T-cell (primary cell): ENCODE measurements around the gene HHAT. TPM values are rescaled to one million over a fixed set of nuclear protein-coding genes. Genes with fewer than 3 reads are reported as not detected.

Experiments used
- ATAC-seq, 4 experiments: fragments of 200-7000 bp in 3 of 4; fragments of 150-1000 bp in 1 of 4; cut with Tn5 transposase; replicated peaks in 1 of 4; 1 replicate in 3 of 4; 2 replicates in 1 of 4; pipeline ENCODE4 v1.10.0; 2021; ENCODE audit warnings: moderate library complexity in 3 of 4, mild to moderate bottlenecking in 2 of 4, moderate number of reproducible peaks in 1 of 4
- CTCF ChIA-PET, 2 donors: fragments of 300-600 bp; sonication (Branson Sonifier 250); formaldehyde crosslinking; loops; one replicate each; lab custom pipeline; 2022; ENCODE audit warnings: antibody characterized with exemption in 2 of 2; lab: Charles Lee
- POLR2A ChIA-PET, 2 donors: fragments of 300-600 bp; sonication (Branson Sonifier 250); formaldehyde crosslinking; loops; one replicate each; lab custom pipeline; 2022; ENCODE audit warnings: antibody characterized with exemption in 2 of 2; lab: Charles Lee
- DNase-seq, 35 experiments: peaks; one replicate each; pipeline versions ENCODE4 v3.0.0 to v3.0.0-alpha.2; 2013 to 2023
- H3K27ac ChIP-seq: one replicate; pipeline ENCODE4 v1.5.1; 2013; ENCODE audit warnings: low read length
- H3K27me3 ChIP-seq, 2 experiments: replicated peaks in 1 of 2; 1 replicate in 1 of 2; 2 replicates in 1 of 2; pipeline versions ENCODE4 v1.6.1 to v1.7.0; 2013; ENCODE audit warnings: low read length in 1 of 2, mixed read lengths in 1 of 2; ENCODE audit not compliant: control insufficient read depth in 2 of 2, insufficient read depth in 2 of 2; ENCODE audit errors: extremely low read depth in 1 of 2
- H3K36me3 ChIP-seq, 2 donors: 1 replicate in 1 of 2; 2 replicates in 1 of 2; pipeline versions ENCODE4 v1.6.1 to v1.7.0; 2013; ENCODE audit warnings: low read length in 1 of 2; ENCODE audit not compliant: control insufficient read depth in 2 of 2, insufficient read depth in 1 of 2; ENCODE audit errors: extremely low read depth in 1 of 2
- H3K4me1 ChIP-seq, 2 experiments: 1 replicate in 1 of 2; 2 replicates in 1 of 2; pipeline versions ENCODE4 v1.6.1 to v1.7.0; 2013; ENCODE audit warnings: low read length in 2 of 2, mixed read lengths in 1 of 2; ENCODE audit not compliant: insufficient read depth in 2 of 2, control insufficient read depth in 1 of 2; ENCODE audit errors: extremely low read depth in 1 of 2
- H3K4me3 ChIP-seq, 2 donors: 1 replicate in 1 of 2; 2 replicates in 1 of 2; pipeline versions ENCODE4 v1.5.1 to v1.7.0; 2013; ENCODE audit warnings: mild to moderate bottlenecking in 2 of 2, low read length in 1 of 2, moderate library complexity in 1 of 2; ENCODE audit not compliant: control insufficient read depth in 1 of 2; ENCODE audit errors: extremely low read depth in 1 of 2
- H3K9me3 ChIP-seq: 2 replicates; pipeline ENCODE4 v1.7.0; 2013
- H3K27ac Mint-ChIP-seq, 2 donors: one replicate each; pipeline ENCODE4 v1.8.0; 2020 to 2021; ENCODE audit warnings: mild to moderate bottlenecking in 2 of 2, mixed read lengths in 2 of 2
- H3K27me3 Mint-ChIP-seq, 2 donors: one replicate each; pipeline ENCODE4 v1.8.0; 2021 to 2022; ENCODE audit warnings: mixed read lengths in 2 of 2
- H3K36me3 Mint-ChIP-seq: one replicate; pipeline ENCODE4 v1.8.0; 2021; ENCODE audit warnings: mixed read lengths
- H3K4me1 Mint-ChIP-seq, 3 donors: one replicate each; pipeline ENCODE4 v1.8.0; 2020 to 2022; ENCODE audit warnings: mixed read lengths in 3 of 3, mild to moderate bottlenecking in 1 of 3
- H3K4me3 Mint-ChIP-seq, 3 donors: one replicate each; pipeline ENCODE4 v1.8.0; 2020 to 2022; ENCODE audit warnings: mild to moderate bottlenecking in 3 of 3, mixed read lengths in 3 of 3, moderate library complexity in 3 of 3
- H3K9me3 Mint-ChIP-seq, 3 donors: one replicate each; pipeline ENCODE4 v1.8.0; 2020 to 2022; ENCODE audit warnings: mixed read lengths in 3 of 3
- WGBS: methylation state at CpG from one replicate; pipeline ENCODE4 v1.1.5; 2013; ENCODE audit warnings: missing lambda C conversion rate; ENCODE audit not compliant: insufficient coverage; 5-methylcytosine and 5-hydroxymethylcytosine counted together
- total RNA-seq, 35 experiments: library from RNA in 6 of 35; stranded (reverse) in 6 of 35; fragments of 120-200 nt in 1 of 35; gene quantifications; one replicate each; pipeline versions ENCODE4 v1.2.1 to v1.2.4 and lab custom pipeline; 2013 to 2026

The HHAT gene
- total RNA-seq, 5 donors from 2014 or later (not counting 1 experiment from before 2014, with no cell fraction given) = 2.2 to 7.9 (median 4.1) TPM

DNA sequence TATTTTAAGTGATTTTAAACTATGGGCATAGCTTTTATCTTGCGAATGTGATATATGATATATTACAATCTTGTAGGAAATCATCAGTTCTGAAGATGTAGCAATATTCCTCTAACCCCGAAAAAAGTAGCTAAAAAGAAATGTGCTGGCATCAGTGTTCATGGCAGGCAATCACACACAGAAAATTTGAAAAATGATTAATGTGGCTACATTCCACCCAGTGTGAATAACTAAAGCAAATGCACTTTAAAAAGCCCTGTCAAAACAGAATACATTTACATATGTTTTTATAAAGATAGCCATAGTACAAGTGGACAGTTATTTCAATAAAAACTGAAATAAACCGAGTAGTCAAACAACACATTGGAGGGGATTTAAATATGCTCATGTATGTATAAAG lies 260.2 kb downstream of the HHAT start:
- CTCF ChIA-PET = no interaction called here
- ATAC-seq = no peak

DNA sequence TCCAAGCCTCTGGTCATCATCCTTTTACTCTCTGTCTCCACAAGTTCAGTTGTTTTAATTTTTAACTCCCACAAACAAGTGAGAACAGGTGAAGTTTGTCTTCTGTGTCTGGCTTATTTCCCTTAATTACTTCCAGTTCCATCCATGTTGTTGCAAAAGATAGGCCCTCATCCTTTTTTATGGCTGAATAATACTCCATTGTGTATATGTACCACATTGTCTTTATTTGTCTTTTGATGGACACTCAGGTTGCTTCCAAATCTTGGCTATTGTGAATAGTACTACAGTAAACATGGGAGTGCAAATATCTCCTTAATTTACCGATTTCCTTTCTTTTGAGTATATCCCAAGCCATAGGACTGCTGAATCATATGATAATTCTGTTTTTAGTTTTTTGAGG lies 262.5 kb downstream of the HHAT start:
- H3K4me1 ChIP-seq = no peaks in the 10 kb centered on the region
- WGBS = no CpG with 5 or more reads among the region's 1 CpG
- no peak overlapping the region for H3K4me3 ChIP-seq
- H3K9me3 Mint-ChIP-seq = peaks cover 5 to 27% (median 8%) of the 10 kb centered on the region in 3 donors
- peaks cover 30% of the 10 kb centered on the region for H3K36me3 Mint-ChIP-seq
- H3K4me1 Mint-ChIP-seq = no peaks in the 10 kb centered on the region
- ATAC-seq (no peak), DNase-seq (no peak)
- no peak overlapping the region for H3K4me3 Mint-ChIP-seq
- POLR2A ChIA-PET = no interaction called here
- no peaks in the 10 kb centered on the region for H3K9me3 ChIP-seq
- no peak overlapping the region for H3K27ac Mint-ChIP-seq
- CTCF ChIA-PET = no interaction called here
- H3K36me3 ChIP-seq = no peaks in the 10 kb centered on the region
- no peaks in the 10 kb centered on the region for H3K27me3 ChIP-seq
- H3K27me3 Mint-ChIP-seq = no peaks in the 10 kb centered on the region
- H3K27ac ChIP-seq = no peak overlapping the region

More for the DNA sequence above, 260.2 kb downstream of the HHAT start:
- no peak overlapping the region for H3K4me3 ChIP-seq
- no peaks in the 10 kb centered on the region for H3K27me3 ChIP-seq
- no peak overlapping the region for H3K27ac ChIP-seq
- POLR2A ChIA-PET = no interaction called here
- H3K4me1 ChIP-seq = no peaks in the 10 kb centered on the region
- no peaks in the 10 kb centered on the region for H3K9me3 ChIP-seq
- no peaks in the 10 kb centered on the region for H3K27me3 Mint-ChIP-seq
- no peak for DNase-seq
- H3K27ac Mint-ChIP-seq = no peak overlapping the region
- H3K36me3 ChIP-seq = no peaks in the 10 kb centered on the region
- WGBS = no CpG with 5 or more reads among the region's 3 CpGs
- H3K4me3 Mint-ChIP-seq = no peak overlapping the region
- peaks cover 0 to 1% (median 0%) of the 10 kb centered on the region in 3 donors for H3K4me1 Mint-ChIP-seq
- peaks cover 30% of the 10 kb centered on the region for H3K36me3 Mint-ChIP-seq
- peaks cover 5 to 27% (median 8%) of the 10 kb centered on the region in 3 donors for H3K9me3 Mint-ChIP-seq

- WGBS = no CpG with 5 or more reads among the region's 3 CpGs
- H3K36me3 Mint-ChIP-seq = peaks cover 30% of the 10 kb centered on the region
- CTCF ChIA-PET = no interaction called here
These were observed 265.9 kb downstream of the HHAT start for GRCh38 chr1:210594605-210595004.

GRCh38 chr1:210596641-210597040 lies 267.9 kb downstream of the HHAT start:
- H3K36me3 Mint-ChIP-seq = peaks cover 12% of the 10 kb centered on the region
- CTCF ChIA-PET = no interaction called here
- Histone ChIP-seq H3K27me3 (peaks cover 0 to 7% of the 10 kb centered on the region in 2 experiments), H3K9me3 (no peaks in the 10 kb centered on the region), H3K4me1 (no peaks in the 10 kb centered on the region), H3K36me3 (no peaks in the 10 kb centered on the region), H3K27ac (no peak overlapping the region), H3K4me3 (no peak overlapping the region)
- WGBS = 100% methylated on average over 1 of the region's 2 CpGs
- H3K4me3 Mint-ChIP-seq = no peak overlapping the region
- POLR2A ChIA-PET = no interaction called here
- ATAC-seq (no peak), DNase-seq (no peak)
- H3K27ac Mint-ChIP-seq = no peak overlapping the region
- H3K4me1 Mint-ChIP-seq = no peaks in the 10 kb centered on the region
- peaks cover 0 to 3% of the 10 kb centered on the region in 2 donors for H3K27me3 Mint-ChIP-seq
- H3K9me3 Mint-ChIP-seq = peaks cover 0 to 13% (median 5%) of the 10 kb centered on the region in 3 donors

More at GRCh38 chr1:210594605-210595004, 265.9 kb downstream of the HHAT start:
- H3K4me3 Mint-ChIP-seq = no peak overlapping the region
- Histone ChIP-seq H3K36me3 (no peaks in the 10 kb centered on the region), H3K27me3 (peaks cover 0 to 7% of the 10 kb centered on the region in 2 experiments), H3K9me3 (no peaks in the 10 kb centered on the region), H3K27ac (no peak overlapping the region), H3K4me1 (no peaks in the 10 kb centered on the region), H3K4me3 (no peak overlapping the region)
- POLR2A ChIA-PET = no interaction called here
- H3K27ac Mint-ChIP-seq = no peak overlapping the region
- peaks cover 5 to 33% (median 13%) of the 10 kb centered on the region in 3 donors for H3K9me3 Mint-ChIP-seq
- ATAC-seq = no peak
- no peaks in the 10 kb centered on the region for H3K4me1 Mint-ChIP-seq
- DNase-seq = no peak
- H3K27me3 Mint-ChIP-seq = peaks cover 0 to 3% of the 10 kb centered on the region in 2 donors

DNA sequence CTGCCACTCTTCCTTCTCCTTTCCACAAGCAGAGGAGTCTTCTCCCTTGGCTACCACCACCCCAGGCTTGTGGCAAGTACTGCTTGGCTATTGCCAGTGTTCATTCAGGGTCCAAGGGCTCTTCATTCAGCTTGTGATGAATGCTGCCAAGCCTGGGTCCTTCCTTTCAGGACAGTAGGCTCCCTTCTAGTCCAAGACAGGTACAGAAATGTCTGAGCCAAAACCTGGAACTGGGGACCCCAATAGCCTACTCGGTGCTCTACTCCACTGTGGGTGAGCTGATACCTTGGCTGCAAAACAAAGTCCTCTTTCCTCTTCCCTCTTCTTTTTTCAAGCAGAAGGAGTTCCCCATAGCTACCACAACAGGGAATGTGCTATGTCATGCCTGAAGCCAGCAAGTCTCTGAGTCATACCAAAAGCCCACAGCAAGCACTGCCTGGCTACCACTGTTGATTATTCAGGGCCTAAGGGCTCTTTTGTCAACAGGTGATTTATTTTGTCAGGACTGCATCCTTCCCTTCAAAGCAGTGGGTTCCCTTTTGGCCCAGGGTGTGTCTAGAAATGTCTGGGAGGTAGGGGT lies 268.9 kb downstream of the HHAT start:
- POLR2A ChIA-PET = no interaction called here
- Mint-ChIP-seq H3K4me1 (no peaks in the 10 kb centered on the region), H3K27ac (no peak overlapping the region), H3K27me3 (peaks cover 0 to 3% of the 10 kb centered on the region in 2 donors), H3K4me3 (no peak overlapping the region), H3K36me3 (peaks cover 10% of the 10 kb centered on the region), H3K9me3 (peaks cover 0 to 6% (median 5%) of the 10 kb centered on the region in 3 donors)
- Histone ChIP-seq H3K4me1 (no peaks in the 10 kb centered on the region), H3K4me3 (no peak overlapping the region), H3K27ac (no peak overlapping the region), H3K9me3 (no peaks in the 10 kb centered on the region), H3K27me3 (peaks cover 0 to 7% of the 10 kb centered on the region in 2 experiments), H3K36me3 (no peaks in the 10 kb centered on the region)
- ATAC-seq = no peak
- WGBS = 50% methylated on average over 1 of the region's 1 CpG
- DNase-seq = no peak
- CTCF ChIA-PET = no interaction called here

DNA sequence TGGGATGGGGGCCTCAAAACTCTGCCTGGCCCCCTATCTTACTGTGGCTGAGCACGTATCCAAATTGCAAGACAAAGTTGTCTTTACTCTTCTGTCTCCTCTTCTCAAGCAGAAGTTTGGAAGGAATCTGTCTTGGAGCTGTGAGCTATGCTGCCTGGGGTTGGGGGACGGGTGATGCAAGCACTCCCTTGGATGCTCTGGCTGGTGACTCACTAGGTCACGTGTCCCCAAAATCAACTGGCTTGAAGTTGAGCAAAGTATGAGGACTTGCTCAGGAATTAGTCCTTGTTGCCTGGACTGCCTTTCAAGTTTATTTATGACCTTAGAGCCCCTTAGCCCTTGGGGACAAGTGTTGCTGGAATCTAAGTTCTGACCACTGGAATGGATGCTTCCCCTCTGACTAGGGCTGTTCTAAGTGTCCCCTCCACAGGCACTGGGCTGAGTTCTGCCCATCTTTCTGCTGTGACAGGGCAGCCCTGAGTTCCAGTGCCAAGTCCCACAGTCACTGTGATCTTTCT lies 269.5 kb downstream of the HHAT start:
- peaks cover 0 to 7% of the 10 kb centered on the region in 2 experiments for H3K27me3 ChIP-seq
- Mint-ChIP-seq H3K36me3 (peaks cover 10% of the 10 kb centered on the region), H3K4me3 (no peak overlapping the region), H3K27me3 (peaks cover 0 to 3% of the 10 kb centered on the region in 2 donors), H3K4me1 (no peaks in the 10 kb centered on the region), H3K9me3 (peaks cover 0 to 6% (median 5%) of the 10 kb centered on the region in 3 donors), H3K27ac (no peak overlapping the region)
- H3K36me3 ChIP-seq = no peaks in the 10 kb centered on the region
- ChIA-PET POLR2A (no interaction called here), CTCF (no interaction called here)
- H3K4me3 ChIP-seq = no peak overlapping the region
- no peaks in the 10 kb centered on the region for H3K9me3 ChIP-seq
- DNase-seq = no peak
- no peak overlapping the region for H3K27ac ChIP-seq
- ATAC-seq = no peak
- H3K4me1 ChIP-seq = no peaks in the 10 kb centered on the region
- WGBS = 67% methylated on average over 2 of the region's 3 CpGs
